H9 (cell line): ENCODE data around the gene PTGER3. TPM values are rescaled to one million over a fixed set of nuclear protein-coding genes. Genes with fewer than 3 reads are reported as not detected.

Experiments used
- DNase-seq: peaks from one replicate; pipeline ENCODE4 v3.0.0-alpha.2; 2017
- H2AFZ ChIP-seq: one replicate; pipeline ENCODE4 v1.6.1; 2013; ENCODE audit warnings: mild to moderate bottlenecking, low read length, control low read depth, moderate library complexity
- H2AK5ac ChIP-seq: 2 replicates; pipeline ENCODE4 v1.6.1; 2013; ENCODE audit warnings: low read length, control low read depth, mixed read lengths; ENCODE audit not compliant: insufficient read length
- H2BK120ac ChIP-seq: one replicate; pipeline ENCODE4 v1.6.1; 2013; ENCODE audit warnings: low read depth, mild to moderate bottlenecking, low read length, control low read depth, inconsistent platforms; ENCODE audit not compliant: poor library complexity, severe bottlenecking
- H2BK12ac ChIP-seq: 2 replicates; pipeline ENCODE4 v1.6.1; 2013; ENCODE audit warnings: low read length, control low read depth, mixed read lengths, low read depth; ENCODE audit not compliant: insufficient read length
- H2BK15ac ChIP-seq: 2 replicates; pipeline ENCODE4 v1.6.1; 2013; ENCODE audit warnings: low read depth, low read length, control low read depth
- H2BK20ac ChIP-seq: one replicate; pipeline ENCODE4 v1.6.1; 2013; ENCODE audit warnings: low read depth, mild to moderate bottlenecking, low read length, control low read depth, inconsistent platforms; ENCODE audit not compliant: poor library complexity, severe bottlenecking
- H2BK5ac ChIP-seq: 2 replicates; pipeline ENCODE4 v1.6.1; 2013; ENCODE audit warnings: low read length, control low read depth, mixed read lengths; ENCODE audit not compliant: insufficient read length
- H3K14ac ChIP-seq: 2 replicates; pipeline ENCODE4 v1.6.1; 2013; ENCODE audit warnings: low read length, control low read depth; ENCODE audit not compliant: insufficient read depth
- H3K18ac ChIP-seq: 2 replicates; pipeline ENCODE4 v1.6.1; 2013; ENCODE audit warnings: low read depth, mild to moderate bottlenecking, mixed read lengths, low read length, control low read depth; ENCODE audit not compliant: insufficient read length
- H3K23ac ChIP-seq: 2 replicates; pipeline ENCODE4 v1.6.1; 2013; ENCODE audit warnings: low read length, control low read depth, mixed read lengths, low read depth; ENCODE audit not compliant: insufficient read length
- H3K23me2 ChIP-seq: 2 replicates; pipeline ENCODE4 v1.6.1; 2013; ENCODE audit warnings: low read depth, mild to moderate bottlenecking, mixed read lengths, low read length, control low read depth; ENCODE audit not compliant: insufficient read length, poor library complexity, severe bottlenecking
- H3K27ac ChIP-seq: 2 replicates; pipeline ENCODE4 v1.5.1; 2013; ENCODE audit warnings: low read length, control low read depth, mixed read lengths, low read depth; ENCODE audit not compliant: insufficient read length
- H3K27me3 ChIP-seq: 2 replicates; pipeline ENCODE4 v1.6.1; 2013; ENCODE audit warnings: low read length, control low read depth, inconsistent platforms; ENCODE audit not compliant: insufficient read depth
- H3K4ac ChIP-seq: 2 replicates; pipeline ENCODE4 v1.6.1; 2013; ENCODE audit warnings: low read depth, mild to moderate bottlenecking, control low read depth, inconsistent platforms, low read length, moderate library complexity
- H3K4me1 ChIP-seq: 2 replicates; pipeline ENCODE4 v1.6.1; 2013; ENCODE audit warnings: low read length, control low read depth, inconsistent platforms; ENCODE audit not compliant: insufficient read depth
- H3K4me2 ChIP-seq: 2 replicates; pipeline ENCODE4 v1.6.1; 2013; ENCODE audit warnings: low read length, control low read depth, mixed read lengths; ENCODE audit not compliant: insufficient read length, insufficient read depth
- H3K56ac ChIP-seq: 2 replicates; pipeline ENCODE4 v1.6.1; 2013; ENCODE audit warnings: low read depth, mild to moderate bottlenecking, mixed read lengths, low read length, control low read depth; ENCODE audit not compliant: insufficient read length
- H3K79me1 ChIP-seq: 2 replicates; pipeline ENCODE4 v1.6.1; 2013; ENCODE audit warnings: low read depth, mild to moderate bottlenecking, moderate library complexity, low read length, control low read depth, inconsistent platforms; ENCODE audit not compliant: insufficient read depth, poor library complexity, severe bottlenecking
- H3K79me2 ChIP-seq: 2 replicates; pipeline ENCODE4 v1.6.1; 2013; ENCODE audit warnings: low read length, control low read depth, inconsistent platforms; ENCODE audit not compliant: insufficient read depth
- H3K9ac ChIP-seq: 2 replicates; pipeline ENCODE4 v1.6.1; 2013; ENCODE audit warnings: low read length, control low read depth, mixed read lengths; ENCODE audit not compliant: insufficient read length; ENCODE audit errors: extremely low read depth
- H3K9me3 ChIP-seq: one replicate; pipeline ENCODE4 v1.6.1; 2013; ENCODE audit warnings: low read depth, low read length, inconsistent platforms; ENCODE audit not compliant: control insufficient read depth
- H3T11ph ChIP-seq: one replicate; pipeline ENCODE4 v1.6.1; 2013; ENCODE audit warnings: mild to moderate bottlenecking, low read length, control low read depth, inconsistent platforms
- H4K20me1 ChIP-seq: one replicate; pipeline ENCODE4 v1.6.1; 2013; ENCODE audit not compliant: control insufficient read depth, insufficient read length, insufficient read depth
- H4K5ac ChIP-seq: 2 replicates; pipeline ENCODE4 v1.6.1; 2013; ENCODE audit warnings: low read depth, mild to moderate bottlenecking, mixed read lengths, low read length, control low read depth; ENCODE audit not compliant: insufficient read length
- H4K8ac ChIP-seq: replicated peaks from 2 replicates; pipeline ENCODE4 v1.6.1; 2013; ENCODE audit warnings: low read length, control low read depth, mixed read lengths, low read depth; ENCODE audit not compliant: insufficient read length
- H4K91ac ChIP-seq: 2 replicates; pipeline ENCODE4 v1.6.1; 2013; ENCODE audit warnings: low read depth, mild to moderate bottlenecking, moderate library complexity, mixed read lengths, low read length, control low read depth; ENCODE audit not compliant: insufficient read length
- H3K27ac Mint-ChIP-seq, 3 experiments: 2 replicates in 2 of 3; 3 replicates in 1 of 3; pipeline ENCODE4 v1.8.0; 2020 to 2021; ENCODE audit warnings: mixed read lengths in 3 of 3, mild to moderate bottlenecking in 1 of 3, moderate library complexity in 1 of 3
- H3K27me3 Mint-ChIP-seq: 2 replicates; pipeline ENCODE4 v1.8.0; 2021; ENCODE audit warnings: low read depth, mild to moderate bottlenecking, moderate library complexity, mixed read lengths
- H3K36me3 Mint-ChIP-seq, 3 experiments: 2 replicates in 2 of 3; 3 replicates in 1 of 3; pipeline ENCODE4 v1.8.0; 2020 to 2021; ENCODE audit warnings: low read depth in 3 of 3, mixed read lengths in 3 of 3; ENCODE audit not compliant: insufficient read depth in 1 of 3
- H3K4me1 Mint-ChIP-seq, 2 experiments: 2 replicates each; pipeline ENCODE4 v1.8.0; 2020; ENCODE audit warnings: mixed read lengths in 2 of 2
- H3K4me3 Mint-ChIP-seq, 2 experiments: 2 replicates in 1 of 2; 3 replicates in 1 of 2; pipeline ENCODE4 v1.8.0; 2020 to 2021; ENCODE audit warnings: mild to moderate bottlenecking in 2 of 2, mixed read lengths in 2 of 2, moderate library complexity in 1 of 2
- H3K9me3 Mint-ChIP-seq, 2 experiments: 2 replicates in 1 of 2; 3 replicates in 1 of 2; pipeline ENCODE4 v1.8.0; 2020; ENCODE audit warnings: mild to moderate bottlenecking in 2 of 2, mixed read lengths in 2 of 2, moderate library complexity in 1 of 2
- CTCF ChIP-seq: fragments of 200-600 bp; sonication (generic); conservative IDR thresholded peaks from 3 replicates; pipeline ENCODE4 v1.8.0; 2021; ENCODE audit warnings: antibody characterized with exemption, mild to moderate bottlenecking
- WGBS: extraction: QIAGEN DNeasy Blood & Tissue Kit; methylation state at CpG from one replicate; pipeline ENCODE4 v1.1.7; 2013; ENCODE audit warnings: missing lambda C conversion rate, low lambda C conversion rate, mixed read lengths; ENCODE audit not compliant: insufficient read length; ENCODE audit errors: extremely low coverage; 5-methylcytosine and 5-hydroxymethylcytosine counted together
- total RNA-seq: library from RNA; stranded (reverse); gene quantifications from 2 replicates; pipeline ENCODE4 v1.2.1, GENCODE V29; 2021

Gene PTGER3
- total RNA-seq, 1 experiment from 2014 or later, result 0.26 TPM

GRCh38 chr1:71087713-71088112 is 40.1 kb upstream of the PTGER3 start:
- Histone ChIP-seq H3K9me3 (no peaks in the 10 kb centered on the region), H2BK5ac (no peak overlapping the region), H4K20me1 (no peaks in the 10 kb centered on the region), H4K8ac (no peak overlapping the region), H2BK12ac (no peak overlapping the region), H3K9ac (no peak overlapping the region), H3K4me2 (no peak overlapping the region), H2AFZ (no peak overlapping the region), H3K4ac (no peak overlapping the region), H3T11ph (no peak overlapping the region), H3K79me1 (no peaks in the 10 kb centered on the region), H3K79me2 (no peaks in the 10 kb centered on the region), H3K56ac (no peak overlapping the region), H4K91ac (no peak overlapping the region), H3K4me1 (no peaks in the 10 kb centered on the region), H3K23ac (no peak overlapping the region), H2AK5ac (no peak overlapping the region), H3K27me3 (no peaks in the 10 kb centered on the region), H3K14ac (no peak overlapping the region), H2BK20ac (no peak overlapping the region), H3K18ac (no peak overlapping the region), H2BK15ac (no peak overlapping the region), H2BK120ac (no peak overlapping the region), H3K27ac (no peak overlapping the region), H3K23me2 (no peaks in the 10 kb centered on the region), H4K5ac (no peak overlapping the region)
- H3K9me3 Mint-ChIP-seq, result no peaks in the 10 kb centered on the region
- no peak overlapping the region for H3K4me3 Mint-ChIP-seq
- TF ChIP-seq CTCF, result no peak
- H3K27ac Mint-ChIP-seq, result no peak overlapping the region
- peaks cover 0 to 5% of the 10 kb centered on the region in 2 experiments; a peak in 2 of 4 replicates for H3K4me1 Mint-ChIP-seq
- DNase-seq, result no peak
- no peaks in the 10 kb centered on the region for H3K36me3 Mint-ChIP-seq
- no CpG with 5 or more reads among the region's 1 CpG for whole genome bisulfite sequencing
- H3K27me3 Mint-ChIP-seq, result peaks cover 42% of the 10 kb centered on the region
